Endodermal cell (in vitro differentiated cells): ENCODE results near the gene FBXL17. TPM values are rescaled to one million over a fixed set of nuclear protein-coding genes. Genes with fewer than 3 reads are reported as not detected.

ENCODE experiments used
- DNase-seq: peaks from one replicate; pipeline ENCODE4 v3.0.0-alpha.2; 2017
- H3K27ac ChIP-seq: 2 replicates; pipeline ENCODE4 v1.5.1; 2013; ENCODE audit warnings: mild to moderate bottlenecking, low read depth, low read length, moderate library complexity
- H3K27me3 ChIP-seq: 2 replicates; pipeline ENCODE4 v1.6.1; 2013; ENCODE audit warnings: mild to moderate bottlenecking, low read length, moderate library complexity; ENCODE audit not compliant: insufficient read depth, control insufficient read depth, poor library complexity, severe bottlenecking
- H3K36me3 ChIP-seq: 2 replicates; pipeline ENCODE4 v1.7.0; 2013; ENCODE audit warnings: mild to moderate bottlenecking, low read length, moderate library complexity; ENCODE audit not compliant: control insufficient read depth, insufficient read depth
- H3K4me1 ChIP-seq: one replicate; pipeline ENCODE4 v1.7.0; 2013; ENCODE audit warnings: low read length; ENCODE audit not compliant: control insufficient read depth, insufficient read depth
- H3K4me3 ChIP-seq: 2 replicates; pipeline ENCODE4 v1.5.1; 2013; ENCODE audit warnings: mild to moderate bottlenecking, low read length, moderate library complexity
- H3K9ac ChIP-seq: 2 replicates; pipeline ENCODE4 v1.6.1; 2013; ENCODE audit warnings: mild to moderate bottlenecking, low read length, moderate library complexity; ENCODE audit not compliant: poor library complexity, severe bottlenecking; ENCODE audit errors: extremely low read depth
- H3K9me3 ChIP-seq: 2 replicates; pipeline ENCODE4 v1.6.1; 2013; ENCODE audit warnings: mild to moderate bottlenecking, low read length, moderate library complexity; ENCODE audit not compliant: control insufficient read depth
- H3K27ac Mint-ChIP-seq: 2 replicates; pipeline ENCODE4 v1.8.0; 2020; ENCODE audit warnings: mixed read lengths
- H3K27me3 Mint-ChIP-seq: 2 replicates; pipeline ENCODE4 v1.8.0; 2021; ENCODE audit warnings: mild to moderate bottlenecking, mixed read lengths; ENCODE audit not compliant: insufficient read depth
- H3K36me3 Mint-ChIP-seq: 2 replicates; pipeline ENCODE4 v1.8.0; 2020; ENCODE audit warnings: low read depth, mixed read lengths
- H3K4me1 Mint-ChIP-seq: 2 replicates; pipeline ENCODE4 v1.8.0; 2020; ENCODE audit warnings: mixed read lengths
- H3K4me3 Mint-ChIP-seq: 2 replicates; pipeline ENCODE4 v1.8.0; 2020; ENCODE audit warnings: mild to moderate bottlenecking, moderate library complexity, mixed read lengths
- H3K9me3 Mint-ChIP-seq: 2 replicates; pipeline ENCODE4 v1.8.0; 2020; ENCODE audit warnings: mild to moderate bottlenecking, mixed read lengths
- WGBS, 2 experiments: methylation state at CpG; one replicate each; pipeline versions ENCODE4 v1.1.5 to v1.1.7; 2013; ENCODE audit warnings: missing lambda C conversion rate in 2 of 2, mixed read lengths in 1 of 2; ENCODE audit not compliant: insufficient coverage in 1 of 2, insufficient read length in 1 of 2; 5-methylcytosine and 5-hydroxymethylcytosine counted together
- total RNA-seq, 2 donors: library from RNA; stranded (reverse); fragmentation: NEBNext Ultra II Directional in 1 of 2; extraction: Animal tissue kit (Norgen Biotek cat#: 25700) in 1 of 2; gene quantifications; 2 replicates in 1 of 2; 3 replicates in 1 of 2; pipeline ENCODE4 v1.2.1, GENCODE V29; 2021
- TF ChIP-seq, protein P1 (sequence below): fragments of 200-600 bp; sonication (generic); conservative IDR thresholded peaks from 2 replicates; pipeline ENCODE4 v1.5.0; 2021; ENCODE audit warnings: antibody characterized with exemption, mild to moderate bottlenecking

Gene FBXL17
- total RNA-seq, 2 donors from 2014 or later: 7.4 to 8.6 TPM

DNA sequence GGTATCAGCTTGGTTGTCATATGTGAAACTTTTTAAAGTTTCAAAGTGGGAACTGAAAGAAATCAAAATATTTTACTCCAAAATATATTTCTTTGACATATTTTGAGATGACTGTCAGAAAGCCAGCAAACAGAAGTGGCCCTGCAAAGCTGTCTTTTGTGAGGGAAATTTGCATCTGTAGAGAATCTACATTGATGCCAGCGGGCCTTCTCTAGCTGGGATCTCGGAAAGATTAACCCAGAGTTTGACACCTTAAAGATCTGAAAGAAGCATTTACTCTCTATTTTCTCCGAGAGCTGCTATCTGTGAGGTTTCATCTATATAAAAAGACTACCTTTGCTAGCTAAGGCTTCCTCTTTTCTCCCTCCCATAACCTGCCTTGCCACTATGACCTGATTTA lies 303.6 kb downstream of the FBXL17 start:
- peaks cover 16% of the 10 kb centered on the region for H3K4me1 Mint-ChIP-seq
- no peak overlapping the region for H3K27ac ChIP-seq
- H3K27ac Mint-ChIP-seq: no peak overlapping the region
- H3K4me3 Mint-ChIP-seq: no peak overlapping the region
- H3K9me3 Mint-ChIP-seq: peaks cover 24% of the 10 kb centered on the region
- H3K9me3 ChIP-seq: peaks cover 37% of the 10 kb centered on the region
- H3K27me3 ChIP-seq: no peaks in the 10 kb centered on the region
- 43 to 52% methylated on average over 2 to 3 of the region's 3 CpGs for WGBS, 2 experiments
- H3K36me3 Mint-ChIP-seq: peaks cover 17% of the 10 kb centered on the region
- TF ChIP-seq, protein P1, sequence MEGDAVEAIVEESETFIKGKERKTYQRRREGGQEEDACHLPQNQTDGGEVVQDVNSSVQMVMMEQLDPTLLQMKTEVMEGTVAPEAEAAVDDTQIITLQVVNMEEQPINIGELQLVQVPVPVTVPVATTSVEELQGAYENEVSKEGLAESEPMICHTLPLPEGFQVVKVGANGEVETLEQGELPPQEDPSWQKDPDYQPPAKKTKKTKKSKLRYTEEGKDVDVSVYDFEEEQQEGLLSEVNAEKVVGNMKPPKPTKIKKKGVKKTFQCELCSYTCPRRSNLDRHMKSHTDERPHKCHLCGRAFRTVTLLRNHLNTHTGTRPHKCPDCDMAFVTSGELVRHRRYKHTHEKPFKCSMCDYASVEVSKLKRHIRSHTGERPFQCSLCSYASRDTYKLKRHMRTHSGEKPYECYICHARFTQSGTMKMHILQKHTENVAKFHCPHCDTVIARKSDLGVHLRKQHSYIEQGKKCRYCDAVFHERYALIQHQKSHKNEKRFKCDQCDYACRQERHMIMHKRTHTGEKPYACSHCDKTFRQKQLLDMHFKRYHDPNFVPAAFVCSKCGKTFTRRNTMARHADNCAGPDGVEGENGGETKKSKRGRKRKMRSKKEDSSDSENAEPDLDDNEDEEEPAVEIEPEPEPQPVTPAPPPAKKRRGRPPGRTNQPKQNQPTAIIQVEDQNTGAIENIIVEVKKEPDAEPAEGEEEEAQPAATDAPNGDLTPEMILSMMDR: no peak
- no peaks in the 10 kb centered on the region for H3K36me3 ChIP-seq
- H3K27me3 Mint-ChIP-seq: no peaks in the 10 kb centered on the region
- H3K4me3 ChIP-seq: no peak overlapping the region
- H3K4me1 ChIP-seq: peaks cover 11% of the 10 kb centered on the region
- peak; percentile 68 for DNase-seq
- H3K9ac ChIP-seq: no peak overlapping the region

DNA sequence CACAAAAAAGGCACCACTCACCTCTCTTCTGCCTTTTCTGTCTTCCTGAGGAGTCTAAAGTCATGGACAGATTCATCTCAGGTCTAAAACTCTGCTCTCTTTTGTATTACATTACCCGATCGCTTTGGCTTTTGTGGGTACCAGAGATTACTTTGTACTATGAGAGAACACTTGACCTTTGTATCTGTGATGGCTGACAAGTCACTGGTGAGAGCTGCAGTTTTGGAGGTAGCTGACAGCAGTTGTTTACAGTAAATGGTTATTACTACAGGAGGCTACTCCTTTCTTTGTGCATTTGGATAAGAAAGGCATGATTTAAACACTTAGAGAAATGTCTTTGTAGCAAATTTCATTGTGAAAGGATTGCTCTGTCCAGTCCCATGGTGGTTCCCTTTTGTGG lies 307.3 kb downstream of the FBXL17 start:
- 92 to 100% methylated on average over 2 of the region's 2 CpGs for WGBS, 2 experiments
- Histone ChIP-seq H3K9me3 (peaks cover 35% of the 10 kb centered on the region), H3K9ac (no peak overlapping the region), H3K4me3 (no peak overlapping the region), H3K27ac (no peak overlapping the region), H3K4me1 (peaks cover 7% of the 10 kb centered on the region), H3K27me3 (no peaks in the 10 kb centered on the region), H3K36me3 (no peaks in the 10 kb centered on the region)
- Mint-ChIP-seq H3K36me3 (peaks cover 20% of the 10 kb centered on the region), H3K9me3 (peaks cover 18% of the 10 kb centered on the region), H3K27ac (peak overlapping the region; percentile 3), H3K4me3 (no peak overlapping the region), H3K4me1 (peaks cover 8% of the 10 kb centered on the region), H3K27me3 (no peaks in the 10 kb centered on the region)
- no peak for DNase-seq
- TF ChIP-seq, protein P1: no peak

DNA sequence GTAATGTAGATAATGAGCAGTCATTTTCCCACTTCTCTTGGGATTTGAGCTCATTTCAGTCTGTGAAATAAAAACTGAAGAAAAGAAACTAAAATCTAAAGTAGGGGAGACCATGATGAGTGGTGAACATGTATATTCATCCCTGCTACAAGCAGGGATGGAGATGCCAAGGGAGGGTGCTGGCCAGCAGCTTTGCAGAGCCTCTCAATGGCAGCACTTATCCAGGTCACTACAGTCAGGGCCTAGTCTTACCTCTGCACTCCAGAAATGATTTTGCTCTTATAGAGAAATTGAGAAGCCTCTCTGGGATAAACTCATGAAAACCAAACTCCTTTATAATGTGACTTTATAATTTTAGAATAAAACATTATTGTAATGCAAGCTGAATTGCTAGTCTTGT lies 317.6 kb downstream of the FBXL17 start:
- H3K4me3 Mint-ChIP-seq: no peak overlapping the region
- no peaks in the 10 kb centered on the region for H3K36me3 ChIP-seq
- H3K4me1 ChIP-seq: no peaks in the 10 kb centered on the region
- H3K4me3 ChIP-seq: no peak overlapping the region
- H3K4me1 Mint-ChIP-seq: peaks cover 2% of the 10 kb centered on the region
- no peak for DNase-seq
- H3K27me3 Mint-ChIP-seq: no peaks in the 10 kb centered on the region
- H3K9me3 Mint-ChIP-seq: no peaks in the 10 kb centered on the region
- H3K27me3 ChIP-seq: no peaks in the 10 kb centered on the region
- no peaks in the 10 kb centered on the region for H3K36me3 Mint-ChIP-seq
- no peak overlapping the region for H3K27ac Mint-ChIP-seq
- TF ChIP-seq, protein P1: no peak
- no peaks in the 10 kb centered on the region for H3K9me3 ChIP-seq
- H3K9ac ChIP-seq: no peak overlapping the region
- H3K27ac ChIP-seq: no peak overlapping the region
